Uterus (tissue), 2 donors: ENCODE data around the gene NDUFS4.

Experiments
- CTCF ChIP-seq, 4 experiments: fragments of 200-600 bp in 2 of 4; fragments of 450-650 bp in 2 of 4; sonication (generic) in 2 of 4; IDR thresholded peaks; one replicate each; pipeline ENCODE4 v1.5.1; 2016 to 2019; ENCODE audit warnings: antibody characterized with exemption in 4 of 4, mild to moderate bottlenecking in 2 of 4, moderate library complexity in 1 of 4
- POLR2A ChIP-seq, 2 donors: fragments of 450-650 bp; IDR thresholded peaks; one replicate each; pipeline ENCODE4 v1.6.1; 2016; ENCODE audit warnings: antibody characterized with exemption in 2 of 2, mild to moderate bottlenecking in 1 of 2, moderate library complexity in 1 of 2

DNA sequence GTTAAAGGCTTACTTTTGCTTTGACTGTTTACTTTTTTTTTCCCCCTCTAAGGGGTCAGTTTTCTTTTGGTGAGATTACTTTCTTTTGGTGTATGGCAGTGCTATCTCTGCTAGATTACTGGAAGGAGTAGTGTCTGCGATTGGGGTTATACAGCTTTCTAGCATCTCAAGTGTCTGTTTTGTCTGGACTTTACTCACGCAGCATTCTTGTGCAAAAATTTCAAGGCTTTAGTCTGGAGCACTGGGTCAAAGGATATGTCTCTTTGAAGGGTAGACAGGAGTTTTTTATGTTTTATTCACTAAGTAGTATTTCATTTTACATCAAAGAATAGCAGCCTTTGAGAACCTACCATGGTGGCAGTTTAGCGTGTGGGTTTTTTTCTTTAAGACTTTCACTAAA, 52.6 kb downstream of the NDUFS4 start:
- TF ChIP-seq POLR2A (IDR thresholded peaks at IDR 0.05) (no peak), CTCF (IDR thresholded peaks at IDR 0.05) (no peak)
